HEK293 (cell line): ENCODE results near the gene NHS.

Experiments
- CTCF ChIA-PET: fragments of 350-600 bp; formaldehyde crosslinking; extraction: SDS; loops from one replicate; lab custom pipeline; 2021; ENCODE audit warnings: antibody characterized with exemption; lab: Yijun Ruan, JAX
- POLR2A ChIA-PET: fragments of 300-600 bp; formaldehyde crosslinking; extraction: SDS; loops from one replicate; lab custom pipeline; 2020; ENCODE audit warnings: antibody characterized with exemption, inconsistent platforms; lab: Yijun Ruan, JAX
- H3K27ac ChIP-seq: fragments of 200-500 bp; sonication (Bioruptor generic); 2 replicates; pipeline ENCODE4 v1.5.1; 2014; ENCODE audit warnings: low read depth, low read length, control low read depth, inconsistent platforms; ENCODE audit errors: extremely low read depth
- H3K36me3 ChIP-seq, 2 experiments: fragments of 200-500 bp in 1 of 2; sonication (Bioruptor generic) in 1 of 2; 1 replicate in 1 of 2; 2 replicates in 1 of 2; pipeline ENCODE4 v1.5.1; 2014 to 2017; ENCODE audit warnings: inconsistent platforms in 2 of 2, low read length in 2 of 2; ENCODE audit not compliant: control insufficient read depth in 2 of 2, insufficient read depth in 1 of 2
- H3K4me1 ChIP-seq: fragments of 200-500 bp; sonication (Bioruptor generic); 2 replicates; pipeline ENCODE4 v1.5.1; 2014; ENCODE audit warnings: mild to moderate bottlenecking, low read length, inconsistent platforms; ENCODE audit not compliant: control insufficient read depth, insufficient read depth
- H3K4me3 ChIP-seq: 2 replicates; pipeline ENCODE4 v1.5.1; 2011; ENCODE audit warnings: low read depth, mild to moderate bottlenecking, control low read depth, low read length, moderate library complexity
- H3K9me3 ChIP-seq: fragments of 200-500 bp; sonication (Bioruptor generic); 2 replicates; pipeline ENCODE4 v1.5.1; 2014; ENCODE audit warnings: low read depth, low read length, inconsistent platforms; ENCODE audit not compliant: control insufficient read depth, insufficient read depth
- ATF2 ChIP-seq: fragments of 450-650 bp; formaldehyde crosslinking; IDR thresholded peaks from 2 replicates; pipeline ENCODE4 v1.5.1; 2016; ENCODE audit warnings: missing biosample characterization, missing genetic modification characterization, low read depth
- KLF1 ChIP-seq: fragments of 450-650 bp; formaldehyde crosslinking; IDR thresholded peaks from 2 replicates; pipeline ENCODE4 v1.5.1; 2016; ENCODE audit warnings: missing biosample characterization, missing genetic modification characterization
- REST ChIP-seq: fragments of 450-650 bp; formaldehyde crosslinking; IDR thresholded peaks from 2 replicates; pipeline ENCODE4 v1.5.1; 2016; ENCODE audit warnings: missing biosample characterization, missing genetic modification characterization
- ZFP3 ChIP-seq: fragments of 450-650 bp; formaldehyde crosslinking; IDR thresholded peaks from 2 replicates; pipeline ENCODE4 v1.5.1; 2016; ENCODE audit warnings: low read depth, missing biosample characterization, missing genetic modification characterization
- ZNF404 ChIP-seq: fragments of 450-650 bp; formaldehyde crosslinking; IDR thresholded peaks from 2 replicates; pipeline ENCODE4 v1.5.1; 2017; ENCODE audit warnings: missing biosample characterization, missing genetic modification characterization
- ZNF416 ChIP-seq: fragments of 450-650 bp; formaldehyde crosslinking; IDR thresholded peaks from 2 replicates; pipeline ENCODE4 v1.5.1; 2016; ENCODE audit warnings: missing biosample characterization, missing genetic modification characterization
- ZNF423 ChIP-seq: fragments of 450-650 bp; formaldehyde crosslinking; IDR thresholded peaks from 2 replicates; pipeline ENCODE4 v1.5.1; 2016; ENCODE audit warnings: missing biosample characterization, missing genetic modification characterization
- ZNF426 ChIP-seq: fragments of 450-650 bp; formaldehyde crosslinking; IDR thresholded peaks from 2 replicates; pipeline ENCODE4 v1.5.1; 2017; ENCODE audit warnings: missing biosample characterization, missing genetic modification characterization, mild to moderate bottlenecking, inconsistent platforms, moderate library complexity
- ZNF473 ChIP-seq: fragments of 450-650 bp; formaldehyde crosslinking; IDR thresholded peaks from 2 replicates; pipeline ENCODE4 v1.5.1; 2017; ENCODE audit warnings: missing biosample characterization, missing genetic modification characterization
- ZNF560 ChIP-seq: fragments of 450-650 bp; formaldehyde crosslinking; IDR thresholded peaks from 2 replicates; pipeline ENCODE4 v1.5.1; 2017; ENCODE audit warnings: missing biosample characterization, missing genetic modification characterization, borderline replicate concordance
- ZNF610 ChIP-seq: fragments of 450-650 bp; formaldehyde crosslinking; IDR thresholded peaks from 2 replicates; pipeline ENCODE4 v1.5.1; 2016; ENCODE audit warnings: missing biosample characterization, missing genetic modification characterization, borderline replicate concordance
- TF ChIP-seq, protein P1 (sequence below): fragments of 450-650 bp; formaldehyde crosslinking; IDR thresholded peaks from 2 replicates; pipeline ENCODE4 v1.5.1; 2016; ENCODE audit warnings: missing biosample characterization, missing genetic modification characterization

Gene NHS

DNA sequence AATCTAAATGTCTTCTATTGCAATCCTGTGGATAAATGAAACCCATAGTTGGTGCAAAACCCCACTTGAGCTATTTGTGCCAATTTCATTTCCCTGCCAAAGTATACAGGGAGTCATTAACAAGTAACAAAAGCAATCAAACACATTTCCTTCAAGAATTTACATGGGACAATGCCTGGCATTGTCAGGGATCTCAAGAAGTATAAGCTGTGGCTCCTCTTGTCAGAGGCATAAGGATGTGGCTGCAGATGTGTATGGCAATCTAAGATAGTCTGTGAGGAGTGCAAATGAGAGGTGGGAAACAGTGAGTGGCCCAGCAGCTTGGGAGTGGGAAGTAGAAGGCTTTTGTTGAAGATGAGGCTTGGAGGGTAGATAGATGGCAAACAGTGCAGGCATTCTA is 304.3 kb downstream of the NHS start:
- Histone ChIP-seq H3K9me3 (no peaks in the 10 kb centered on the region), H3K27ac (no peak overlapping the region), H3K4me3 (no peak overlapping the region)
- TF ChIP-seq ZNF473 (tag by site-specific recombination) (no peak), ATF2 (tag by site-specific recombination) (no peak), ZNF610 (tag by site-specific recombination) (no peak), ZNF416 (no peak), ZFP3 (tag by site-specific recombination) (no peak)
- TF ChIP-seq, protein P1, sequence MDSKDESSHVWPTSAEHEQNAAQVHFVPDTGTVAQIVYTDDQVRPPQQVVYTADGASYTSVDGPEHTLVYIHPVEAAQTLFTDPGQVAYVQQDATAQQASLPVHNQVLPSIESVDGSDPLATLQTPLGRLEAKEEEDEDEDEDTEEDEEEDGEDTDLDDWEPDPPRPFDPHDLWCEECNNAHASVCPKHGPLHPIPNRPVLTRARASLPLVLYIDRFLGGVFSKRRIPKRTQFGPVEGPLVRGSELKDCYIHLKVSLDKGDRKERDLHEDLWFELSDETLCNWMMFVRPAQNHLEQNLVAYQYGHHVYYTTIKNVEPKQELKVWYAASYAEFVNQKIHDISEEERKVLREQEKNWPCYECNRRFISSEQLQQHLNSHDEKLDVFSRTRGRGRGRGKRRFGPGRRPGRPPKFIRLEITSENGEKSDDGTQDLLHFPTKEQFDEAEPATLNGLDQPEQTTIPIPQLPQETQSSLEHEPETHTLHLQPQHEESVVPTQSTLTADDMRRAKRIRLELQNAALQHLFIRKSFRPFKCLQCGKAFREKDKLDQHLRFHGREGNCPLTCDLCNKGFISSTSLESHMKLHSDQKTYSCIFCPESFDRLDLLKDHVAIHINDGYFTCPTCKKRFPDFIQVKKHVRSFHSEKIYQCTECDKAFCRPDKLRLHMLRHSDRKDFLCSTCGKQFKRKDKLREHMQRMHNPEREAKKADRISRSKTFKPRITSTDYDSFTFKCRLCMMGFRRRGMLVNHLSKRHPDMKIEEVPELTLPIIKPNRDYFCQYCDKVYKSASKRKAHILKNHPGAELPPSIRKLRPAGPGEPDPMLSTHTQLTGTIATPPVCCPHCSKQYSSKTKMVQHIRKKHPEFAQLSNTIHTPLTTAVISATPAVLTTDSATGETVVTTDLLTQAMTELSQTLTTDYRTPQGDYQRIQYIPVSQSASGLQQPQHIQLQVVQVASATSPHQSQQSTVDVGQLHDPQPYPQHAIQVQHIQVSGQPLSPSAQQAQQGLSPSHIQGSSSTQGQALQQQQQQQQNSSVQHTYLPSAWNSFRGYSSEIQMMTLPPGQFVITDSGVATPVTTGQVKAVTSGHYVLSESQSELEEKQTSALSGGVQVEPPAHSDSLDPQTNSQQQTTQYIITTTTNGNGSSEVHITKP: no peak
- TF ChIP-seq, all 188 proteins: peak for 0
- H3K4me1 ChIP-seq: no peaks in the 10 kb centered on the region; the same call in 1 of the 2 replicates
- CTCF ChIA-PET: interaction anchor here (0.7 to 2.5 kb wide), 4 partner anchors 10 to 112 kb away, joined by 3 to 19 read pairs (median 3); no protein-coding TSS in a partner anchor
- POLR2A ChIA-PET: no interaction called here
- H3K36me3 ChIP-seq: no peaks in the 10 kb centered on the region

DNA sequence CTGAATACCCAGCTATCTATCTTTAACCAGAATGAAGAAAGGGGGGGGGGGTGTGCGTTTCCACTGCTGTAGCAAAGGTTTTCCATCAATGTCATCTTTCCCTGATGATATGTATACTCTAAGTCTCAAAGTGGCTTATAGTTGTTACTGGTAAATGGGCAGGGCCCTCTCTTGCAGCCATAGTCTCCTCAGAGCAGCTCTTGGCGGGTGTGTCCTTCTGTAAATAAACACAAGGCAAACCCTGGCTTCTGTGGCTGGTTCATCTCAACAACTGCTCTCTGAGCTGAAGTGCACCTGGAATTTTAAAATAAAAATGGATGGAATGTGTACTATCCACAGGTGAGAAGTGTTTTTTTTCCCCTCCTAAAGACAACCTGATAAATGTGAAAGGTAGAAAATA is 304.8 kb downstream of the NHS start:
- TF ChIP-seq KLF1 (tag by site-specific recombination) (0 out of 2 replicates have a peak, but pooled peaks have one; percentile 11), ZNF560 (tag by site-specific recombination) (no peak)
- POLR2A ChIA-PET: no interaction called here
- Histone ChIP-seq H3K36me3 (no peaks in the 10 kb centered on the region), H3K4me3 (no peak overlapping the region), H3K4me1 (no peaks in the 10 kb centered on the region; the same call in 1 of the 2 replicates), H3K27ac (no peak overlapping the region), H3K9me3 (no peaks in the 10 kb centered on the region)
- CTCF ChIA-PET: interaction anchor here (0.5 to 2.5 kb wide), 6 partner anchors 10 to 279 kb away, joined by 3 to 19 read pairs (median 3); no protein-coding TSS in a partner anchor

DNA sequence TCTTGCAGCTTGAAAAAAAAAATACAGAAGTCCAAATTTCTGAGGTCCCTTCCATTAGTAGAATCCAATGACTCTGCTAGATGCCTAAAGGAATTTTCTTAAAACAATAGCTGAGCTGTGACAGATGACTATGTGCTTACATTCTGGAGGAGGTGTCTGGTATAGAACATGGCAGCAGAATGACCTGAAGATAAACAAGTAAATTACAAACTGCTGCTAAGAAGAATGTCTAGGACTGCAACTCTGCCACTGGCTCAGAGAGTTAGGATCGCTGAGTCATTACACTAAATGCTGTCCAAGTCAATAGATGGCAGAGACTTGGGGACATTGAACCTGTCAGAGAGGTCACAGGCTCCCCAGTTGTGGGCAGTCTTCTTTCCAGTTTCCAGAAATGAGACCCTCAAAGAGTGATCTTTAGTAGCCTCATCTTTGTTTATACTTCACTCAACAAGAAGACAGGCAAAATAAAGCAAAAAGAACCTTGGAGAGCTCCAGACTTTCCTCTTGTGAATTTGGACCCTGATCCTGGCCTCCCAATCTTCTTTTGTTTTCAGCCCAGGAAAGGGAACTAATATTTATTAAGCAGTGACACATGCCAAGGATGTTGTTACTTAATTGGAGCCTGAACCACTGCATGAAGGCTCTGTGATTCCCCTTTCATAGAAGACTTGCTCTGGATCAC is 305.9 kb downstream of the NHS start:
- TF ChIP-seq ZNF423 (tag by site-specific recombination): no peak
- TF ChIP-seq ZNF404: no peak
- TF ChIP-seq REST: peak; percentile 43; the same call in 1 of the 2 replicates
- no peak for TF ChIP-seq ZNF426 (tag by site-specific recombination)
- ChIA-PET CTCF (interaction anchor here (0.6 to 2.5 kb wide), 4 partner anchors 9 to 319 kb away, joined by 3 to 19 read pairs (median 4); no protein-coding TSS in a partner anchor), POLR2A (no interaction called here)
- Histone ChIP-seq H3K9me3 (no peaks in the 10 kb centered on the region), H3K4me1 (no peaks in the 10 kb centered on the region; the same call in 1 of the 2 replicates), H3K27ac (no peak overlapping the region), H3K36me3 (no peaks in the 10 kb centered on the region), H3K4me3 (no peak overlapping the region)
